Keratinocyte (primary cell): ENCODE measurements around the gene TYR.
"Not testable (repeated sequence)": the region's sequence is repeated elsewhere in the genome, so short reads cannot be mapped to it uniquely, and the experiment has no call there.

Experiments used
- CTCF ChIP-seq, 3 experiments: IDR thresholded peaks in 1 of 3; conservative IDR thresholded peaks in 1 of 3; optimal IDR thresholded peaks in 1 of 3; 2 replicates in 2 of 3; 3 replicates in 1 of 3; pipeline versions ENCODE3 to v1.5.1; 2011; ENCODE audit warnings: low read length in 3 of 3, mild to moderate bottlenecking in 3 of 3, moderate library complexity in 2 of 3, control low read depth in 1 of 3, inconsistent platforms in 1 of 3; ENCODE audit not compliant: insufficient read depth in 2 of 3; ENCODE audit errors: extremely low read depth in 1 of 3
- EZH2 ChIP-seq: IDR thresholded peaks from one replicate; pipeline ENCODE4 v1.6.1; 2012; ENCODE audit warnings: inconsistent platforms, mild to moderate bottlenecking, low read length, moderate library complexity

DNA sequence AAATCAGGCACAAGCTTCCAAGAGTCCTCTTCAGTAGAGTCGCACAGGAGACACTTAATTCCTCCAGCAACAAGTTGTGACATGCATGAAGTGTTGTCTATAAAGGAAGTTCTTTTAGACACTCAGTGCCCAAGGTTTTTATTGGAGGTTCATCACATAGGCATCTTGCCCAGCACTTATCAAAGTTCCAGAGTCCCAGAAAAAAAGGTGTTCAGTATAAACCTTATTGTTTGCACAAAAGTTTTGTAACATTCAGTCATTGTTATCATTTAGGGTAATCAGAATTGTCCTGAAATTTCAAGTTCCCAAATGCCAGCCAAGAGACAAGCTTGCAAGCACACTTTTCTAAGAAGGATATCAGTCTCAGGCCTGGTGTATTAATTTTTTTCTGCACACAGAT is 130.6 kb downstream of the TYR start:
- TF ChIP-seq CTCF (optimal IDR thresholded peaks at IDR 0.05 in 1 of 3, IDR thresholded peaks at IDR 0.05 in 1 of 3, conservative IDR thresholded peaks at IDR 0.05 in 1 of 3; ENCODE audit: extremely low read depth in 1 of 3, insufficient read depth in 2 of 3, low read length in 3 of 3); EZH2: not testable (repeated sequence)
